GM12891 (cell line): ENCODE results near the gene DNMT3L.
"Not testable (repeated sequence)": the region's sequence is repeated elsewhere in the genome, so short reads cannot be mapped to it uniquely, and the experiment has no call there.

Source experiments
- PAX5 ChIP-seq: IDR thresholded peaks from 2 replicates; pipeline ENCODE4 v1.6.1; 2011; ENCODE audit warnings: low read length, moderate library complexity, mild to moderate bottlenecking; ENCODE audit not compliant: insufficient read depth, severe bottlenecking
- POLR2A ChIP-seq: IDR thresholded peaks from 2 replicates; pipeline ENCODE4 v1.6.1; 2011; ENCODE audit warnings: low read depth, low read length, control low read depth
- POLR2AphosphoS5 ChIP-seq: IDR thresholded peaks from 2 replicates; pipeline ENCODE4 v1.6.1; 2011; ENCODE audit warnings: low read depth, low read length, control low read depth
- POU2F2 ChIP-seq: IDR thresholded peaks from 2 replicates; pipeline ENCODE4 v1.6.1; 2011; ENCODE audit warnings: low read depth, mild to moderate bottlenecking, control low read depth, low read length, moderate library complexity
- SPI1 ChIP-seq: IDR thresholded peaks from 2 replicates; pipeline ENCODE4 v1.6.1; 2011; ENCODE audit warnings: low read depth, low read length, control low read depth
- TAF1 ChIP-seq: IDR thresholded peaks from 2 replicates; pipeline ENCODE4 v1.6.1; 2011; ENCODE audit warnings: low read depth, low read length, control low read depth

GRCh38 chr21:44206698-44207676 lies 54.7 kb downstream of the DNMT3L start:
- TF ChIP-seq POLR2A, POLR2AphosphoS5, TAF1, PAX5, POU2F2, SPI1: not testable (repeated sequence)
